HUES48 (cell line): ENCODE results near the gene STAMBPL1.
"Not testable (repeated sequence)": the region's sequence is repeated elsewhere in the genome, so short reads cannot be mapped to it uniquely, and the experiment has no call there.

Source experiments
- H3K27ac ChIP-seq: one replicate; pipeline ENCODE4 v1.7.0; 2013; ENCODE audit warnings: low read depth, low read length, inconsistent platforms
- H3K27me3 ChIP-seq: 2 replicates; pipeline ENCODE4 v1.6.1; 2013; ENCODE audit warnings: mild to moderate bottlenecking, low read length; ENCODE audit not compliant: control insufficient read depth, insufficient read depth
- H3K36me3 ChIP-seq: 2 replicates; pipeline ENCODE4 v1.6.1; 2013; ENCODE audit warnings: low read length; ENCODE audit not compliant: control insufficient read depth, insufficient read depth
- H3K4me1 ChIP-seq: 2 replicates; pipeline ENCODE4 v1.6.1; 2013; ENCODE audit warnings: mild to moderate bottlenecking, low read length; ENCODE audit not compliant: control insufficient read depth, insufficient read depth
- H3K4me3 ChIP-seq: 2 replicates; pipeline ENCODE4 v1.5.1; 2013; ENCODE audit warnings: mild to moderate bottlenecking, low read depth, low read length
- H3K9ac ChIP-seq: 2 replicates; pipeline ENCODE4 v1.6.1; 2013; ENCODE audit warnings: mild to moderate bottlenecking, low read depth, low read length, moderate library complexity
- H3K9me3 ChIP-seq: 2 replicates; pipeline ENCODE4 v1.6.1; 2013; ENCODE audit warnings: low read length; ENCODE audit not compliant: control insufficient read depth, insufficient read depth

Gene STAMBPL1

GRCh38 chr10:88879534-88880281, at the start of gene STAMBPL1:
TSS of gene STAMBPL1 (plus strand) at chr10:88880245. CDS start at chr10:88901709, 21,464 bp downstream.
- Histone ChIP-seq H3K27ac (peak within 1 kb of the TSS; percentile 76), H3K4me1 (peaks cover 9% of the 10 kb centered on the region; the same call in 1 of the 2 replicates), H3K9ac (peak within 1 kb of the TSS; percentile 75), H3K36me3 (no peaks in the 10 kb centered on the region), H3K27me3 (peaks cover 15% of the 10 kb centered on the region), H3K9me3 (no peaks in the 10 kb centered on the region), H3K4me3 (peak within 1 kb of the TSS; percentile 84)

GRCh38 chr10:88830643-88831268, 49.3 kb upstream of the STAMBPL1 start:
- H3K9ac ChIP-seq: no peak overlapping the region
- no peaks in the 10 kb centered on the region for H3K27me3 ChIP-seq
- no peak overlapping the region for H3K4me3 ChIP-seq
- H3K27ac ChIP-seq: no peak overlapping the region
- H3K9me3 ChIP-seq: no peaks in the 10 kb centered on the region
- no peaks in the 10 kb centered on the region for H3K4me1 ChIP-seq
- H3K36me3 ChIP-seq: no peaks in the 10 kb centered on the region

DNA sequence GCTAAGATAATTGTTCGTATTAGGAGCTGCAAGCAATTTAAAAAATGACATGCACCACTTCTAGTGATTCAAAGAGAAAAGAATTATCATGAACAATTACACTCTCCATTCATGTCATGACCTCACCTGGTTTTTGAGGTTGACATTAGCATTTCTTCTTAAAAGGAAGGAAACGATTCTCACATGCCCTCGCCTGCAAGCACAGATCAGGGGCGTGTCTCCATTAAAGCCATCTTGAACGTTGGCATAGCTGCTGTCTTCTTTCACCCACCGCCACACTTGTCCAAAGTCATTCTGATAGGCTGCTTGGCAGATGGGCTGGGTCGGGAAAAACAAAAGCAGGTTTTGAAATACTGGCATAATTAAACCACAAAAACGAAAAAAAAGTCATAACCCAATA, 48.3 kb upstream of the STAMBPL1 start:
- no peaks in the 10 kb centered on the region for H3K4me1 ChIP-seq
- no peaks in the 10 kb centered on the region for H3K27me3 ChIP-seq
- H3K9ac ChIP-seq: no peak overlapping the region
- no peaks in the 10 kb centered on the region for H3K36me3 ChIP-seq
- no peak overlapping the region for H3K4me3 ChIP-seq
- no peak overlapping the region for H3K27ac ChIP-seq
- no peaks in the 10 kb centered on the region for H3K9me3 ChIP-seq

DNA sequence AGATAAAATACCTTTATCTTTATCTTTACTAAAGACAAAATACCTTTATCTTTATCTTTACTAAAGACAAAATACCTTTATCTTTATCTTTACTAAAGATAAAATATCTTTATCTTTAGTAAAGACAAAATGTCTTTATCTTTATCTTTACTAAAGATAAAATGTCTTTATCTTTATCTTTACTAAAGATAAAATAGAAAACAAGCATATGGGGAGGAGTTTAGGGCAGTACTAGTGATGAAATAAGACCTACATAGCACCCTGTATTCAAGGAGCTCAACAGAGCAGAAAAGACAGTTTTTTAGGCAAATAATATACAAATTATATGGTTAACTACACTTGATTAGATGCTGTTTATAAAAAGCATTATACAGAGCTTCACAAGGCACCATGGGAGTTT, 47.7 kb upstream of the STAMBPL1 start:
- no peaks in the 10 kb centered on the region for H3K36me3 ChIP-seq
- H3K9ac ChIP-seq: no peak overlapping the region
- H3K9me3 ChIP-seq: no peaks in the 10 kb centered on the region
- H3K27ac ChIP-seq: no peak overlapping the region
- no peaks in the 10 kb centered on the region for H3K27me3 ChIP-seq
- H3K4me1 ChIP-seq: no peaks in the 10 kb centered on the region
- H3K4me3 ChIP-seq: no peak overlapping the region

- Histone ChIP-seq H3K4me3 (no peak overlapping the region), H3K36me3 (no peaks in the 10 kb centered on the region), H3K27ac (no peak overlapping the region), H3K9ac (no peak overlapping the region), H3K4me1 (no peaks in the 10 kb centered on the region), H3K9me3 (no peaks in the 10 kb centered on the region), H3K27me3 (no peaks in the 10 kb centered on the region)
These were observed 46.9 kb upstream of the STAMBPL1 start for GRCh38 chr10:88833156-88833555.

DNA sequence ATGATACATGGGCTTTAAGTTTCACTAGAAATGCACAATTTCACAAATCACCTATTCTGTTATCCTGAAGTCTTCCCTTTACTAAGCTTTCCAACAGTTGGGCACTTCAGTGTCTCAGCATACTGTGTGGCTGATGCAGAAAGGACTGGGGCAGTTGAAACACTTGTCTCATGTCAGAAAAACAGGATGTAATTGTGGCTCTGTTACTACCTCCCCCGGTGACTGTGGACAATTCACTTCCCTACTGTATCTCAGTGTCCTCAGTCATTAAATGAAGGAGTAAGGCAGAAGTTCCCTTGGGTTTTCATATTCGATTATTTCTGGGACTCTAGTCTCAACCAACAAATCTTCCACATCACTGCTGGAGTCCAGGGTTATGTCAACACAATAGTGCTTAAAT, 46.3 kb upstream of the STAMBPL1 start:
- H3K27me3 ChIP-seq: no peaks in the 10 kb centered on the region
- H3K27ac ChIP-seq: no peak overlapping the region
- H3K36me3 ChIP-seq: no peaks in the 10 kb centered on the region

DNA sequence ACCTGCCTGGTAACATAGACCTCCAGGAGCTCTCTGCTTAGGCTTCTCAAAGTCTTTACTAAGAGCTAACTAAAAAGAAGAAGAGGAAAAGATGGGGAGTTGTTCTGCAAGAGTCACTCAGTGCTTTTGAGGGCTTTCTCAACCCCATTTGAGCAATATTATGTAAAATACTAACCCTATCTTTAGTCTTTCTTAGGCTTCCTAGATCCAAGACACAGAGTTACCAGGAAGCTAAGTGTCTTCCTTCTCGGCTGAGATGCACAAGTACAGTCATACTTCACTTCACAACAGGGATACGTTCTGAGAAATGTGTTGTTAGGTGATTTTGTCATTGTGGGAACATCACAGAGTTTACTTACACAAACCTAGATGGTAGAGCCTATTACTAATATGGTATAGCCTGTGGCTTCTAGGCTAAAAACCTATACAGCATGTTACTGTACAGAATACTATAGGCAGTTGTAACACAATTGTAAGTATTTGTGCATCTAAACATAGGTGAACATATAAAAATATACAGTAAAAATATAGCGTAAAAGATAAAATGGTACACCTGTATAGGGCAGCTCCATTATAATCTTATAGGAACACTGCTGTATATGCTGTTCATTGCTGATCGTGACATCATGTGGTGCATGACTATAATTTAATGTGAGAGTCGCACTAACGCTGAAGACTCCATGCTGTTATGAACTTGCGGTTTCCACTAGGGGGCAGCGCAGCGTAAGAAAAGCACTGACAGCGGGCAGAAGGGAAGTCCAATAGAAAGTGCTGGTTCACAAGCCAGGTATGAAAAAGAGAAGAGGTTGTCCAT, 44.7 kb upstream of the STAMBPL1 start:
- no peaks in the 10 kb centered on the region for H3K36me3 ChIP-seq
- H3K27ac ChIP-seq: no peak overlapping the region
- H3K27me3 ChIP-seq: no peaks in the 10 kb centered on the region
- H3K9ac ChIP-seq: no peak overlapping the region
- no peak overlapping the region for H3K4me3 ChIP-seq
- H3K4me1 ChIP-seq: no peaks in the 10 kb centered on the region
- H3K9me3 ChIP-seq: no peaks in the 10 kb centered on the region

More for the DNA sequence above, 46.3 kb upstream of the STAMBPL1 start:
- Histone ChIP-seq H3K9me3 (no peaks in the 10 kb centered on the region), H3K4me1 (no peaks in the 10 kb centered on the region), H3K4me3 (no peak overlapping the region), H3K9ac (no peak overlapping the region)

- Histone ChIP-seq H3K36me3 (no peaks in the 10 kb centered on the region), H3K4me3 (no peak overlapping the region), H3K27ac (no peak overlapping the region), H3K9me3 (no peaks in the 10 kb centered on the region), H3K4me1 (no peaks in the 10 kb centered on the region), H3K9ac (no peak overlapping the region), H3K27me3 (no peaks in the 10 kb centered on the region)
These were observed 44.2 kb upstream of the STAMBPL1 start for GRCh38 chr10:88835910-88836221.

DNA sequence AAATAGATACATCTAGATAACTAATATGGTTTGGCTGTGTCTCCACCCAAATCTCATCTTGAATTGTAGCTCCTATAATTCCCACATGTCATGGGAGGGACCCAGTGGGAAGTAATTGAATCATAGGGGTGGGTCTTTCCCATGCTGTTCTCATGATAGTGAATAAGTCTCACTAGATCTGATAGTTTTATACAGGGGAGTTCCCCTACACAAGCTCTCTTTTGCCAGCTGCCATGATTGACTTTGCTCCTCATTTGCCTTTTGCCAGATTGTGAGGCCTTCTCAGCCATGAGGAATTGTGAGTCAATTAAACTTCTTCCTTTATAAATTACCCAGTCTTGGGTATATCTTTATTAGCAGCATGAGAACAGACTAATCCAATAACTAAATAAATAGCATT, 42.4 kb upstream of the STAMBPL1 start:
- H3K27ac ChIP-seq, H3K27me3 ChIP-seq, H3K36me3 ChIP-seq, H3K9ac ChIP-seq, H3K4me1 ChIP-seq, H3K9me3 ChIP-seq, H3K4me3 ChIP-seq: not testable (repeated sequence)

DNA sequence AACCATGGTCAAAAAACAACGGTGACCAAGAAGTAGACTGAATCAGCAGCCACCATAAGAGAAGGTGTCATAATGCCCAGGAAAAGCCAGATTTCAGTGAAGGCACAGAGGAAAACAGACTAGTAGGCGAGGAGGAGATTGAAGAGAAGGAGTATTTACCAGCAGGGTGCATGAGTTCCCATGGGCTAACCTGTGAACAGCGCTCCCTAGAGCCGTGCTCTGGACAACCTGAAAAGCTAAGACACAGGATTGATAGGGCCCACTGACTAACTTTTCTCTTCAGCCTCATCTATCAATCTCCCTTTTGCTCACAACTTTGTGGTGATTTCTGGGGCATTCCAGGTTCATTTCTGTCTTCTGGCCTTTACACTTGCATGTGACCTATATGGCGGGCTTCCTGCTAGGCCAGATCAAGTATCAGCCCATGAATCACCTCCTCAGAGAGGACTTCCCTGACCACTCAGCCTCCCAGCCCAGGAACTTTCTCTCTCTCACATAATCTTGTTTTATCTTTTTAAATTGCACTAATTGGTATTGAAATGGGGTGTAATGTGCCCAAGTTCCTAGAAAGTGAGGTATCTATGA, 41.2 kb upstream of the STAMBPL1 start:
- Histone ChIP-seq H3K9me3 (no peaks in the 10 kb centered on the region), H3K9ac (no peak overlapping the region), H3K36me3 (no peaks in the 10 kb centered on the region), H3K27me3 (no peaks in the 10 kb centered on the region), H3K4me3 (no peak overlapping the region), H3K27ac (no peak overlapping the region), H3K4me1 (no peaks in the 10 kb centered on the region)

DNA sequence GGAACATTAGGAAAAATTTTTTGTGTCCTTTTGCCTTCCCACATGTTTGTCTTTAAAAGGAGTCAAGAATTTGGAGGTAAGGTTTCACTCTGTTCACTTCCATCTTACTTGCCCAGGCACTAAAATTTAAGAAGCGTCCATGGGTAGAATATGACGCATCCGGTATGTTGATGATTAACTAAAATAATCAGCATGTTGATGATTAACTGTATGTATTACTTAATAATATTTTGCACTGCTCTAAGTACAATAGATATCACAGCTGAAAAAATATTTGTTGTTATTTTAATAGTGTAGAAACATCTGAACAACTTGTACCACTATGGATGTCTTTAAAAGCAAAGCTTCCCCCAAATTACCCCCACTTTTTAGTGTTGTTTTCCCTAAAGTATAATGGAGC, 39.9 kb upstream of the STAMBPL1 start:
- H3K4me3 ChIP-seq: no peak overlapping the region
- no peak overlapping the region for H3K9ac ChIP-seq
- H3K27me3 ChIP-seq: no peaks in the 10 kb centered on the region
- no peaks in the 10 kb centered on the region for H3K9me3 ChIP-seq
- no peaks in the 10 kb centered on the region for H3K36me3 ChIP-seq
- no peaks in the 10 kb centered on the region for H3K4me1 ChIP-seq
- no peak overlapping the region for H3K27ac ChIP-seq
